HFFc6 (cell line): Measurements from ENCODE around the gene MFSD12. TPM values are rescaled to one million over a fixed set of nuclear protein-coding genes. Genes with fewer than 3 reads are reported as not detected.

ENCODE experiments used
- DNase-seq: peaks from one replicate; pipeline ENCODE4 v3.0.0-alpha.2; 2018
- H3K27ac Mint-ChIP-seq: 2 replicates; pipeline ENCODE4 v1.8.0; 2020; ENCODE audit warnings: mild to moderate bottlenecking, mixed read lengths
- H3K27me3 Mint-ChIP-seq: 2 replicates; pipeline ENCODE4 v1.8.0; 2021; ENCODE audit warnings: mild to moderate bottlenecking, moderate library complexity, mixed read lengths; ENCODE audit not compliant: insufficient read depth
- H3K36me3 Mint-ChIP-seq: 2 replicates; pipeline ENCODE4 v1.8.0; 2021; ENCODE audit warnings: low read depth, mixed read lengths
- H3K4me1 Mint-ChIP-seq: 2 replicates; pipeline ENCODE4 v1.8.0; 2020; ENCODE audit warnings: low read depth, mixed read lengths
- H3K4me3 Mint-ChIP-seq: 2 replicates; pipeline ENCODE4 v1.8.0; 2020; ENCODE audit warnings: mild to moderate bottlenecking, moderate library complexity, mixed read lengths
- H3K9me3 Mint-ChIP-seq: 2 replicates; pipeline ENCODE4 v1.8.0; 2020; ENCODE audit warnings: mild to moderate bottlenecking, mixed read lengths
- CTCF ChIP-seq: fragments of 200-600 bp; sonication (generic); IDR thresholded peaks from 2 replicates; pipeline ENCODE4 v1.5.0; 2021; ENCODE audit warnings: antibody characterized with exemption, mild to moderate bottlenecking
- total RNA-seq, 6 experiments: library from RNA; stranded (reverse); fragmentation: NEBNext Ultra II Directional; extraction: Animal tissue kit (Norgen Biotek cat#: 25700); gene quantifications; 2 replicates in 1 of 6; 3 replicates in 5 of 6; pipeline ENCODE4 v1.2.3, GENCODE V29; 2021

MFSD12 gene
- total RNA-seq, 6 experiments from 2014 or later, result 75.1 to 101 (median 79.6) TPM

- Mint-ChIP-seq H3K4me3 (no peak overlapping the region), H3K27ac (peak overlapping the region; percentile 26; the same call in 1 of the 2 replicates), H3K9me3 (no peaks in the 10 kb centered on the region), H3K36me3 (peaks cover 6% of the 10 kb centered on the region; the same call in 1 of the 2 replicates), H3K27me3 (peaks cover 5% of the 10 kb centered on the region), H3K4me1 (no peaks in the 10 kb centered on the region)
- peak; percentile 97 for TF ChIP-seq CTCF
- peak; percentile 30 for DNase-seq
These were observed 12.4 kb downstream of the MFSD12 start for GRCh38 chr19:3544742-3545668.

GRCh38 chr19:3544058-3544376 lies 13.4 kb downstream of the MFSD12 start:
- H3K27me3 Mint-ChIP-seq, result peaks cover 6% of the 10 kb centered on the region
- no peak for TF ChIP-seq CTCF
- no peaks in the 10 kb centered on the region for H3K4me1 Mint-ChIP-seq
- H3K27ac Mint-ChIP-seq, result no peak overlapping the region
- no peaks in the 10 kb centered on the region for H3K9me3 Mint-ChIP-seq
- no peak for DNase-seq
- no peak overlapping the region for H3K4me3 Mint-ChIP-seq
- H3K36me3 Mint-ChIP-seq, result peaks cover 13% of the 10 kb centered on the region

GRCh38 chr19:3543150-3544057 lies 14.0 kb downstream of the MFSD12 start:
- TF ChIP-seq CTCF, result no peak
- Mint-ChIP-seq H3K9me3 (no peaks in the 10 kb centered on the region), H3K27ac (no peak overlapping the region), H3K4me3 (no peak overlapping the region), H3K4me1 (no peaks in the 10 kb centered on the region), H3K27me3 (peaks cover 6% of the 10 kb centered on the region), H3K36me3 (peaks cover 13% of the 10 kb centered on the region)
- DNase-seq, result no peak

GRCh38 chr19:3539756-3540118 lies 17.6 kb downstream of the MFSD12 start:
- Mint-ChIP-seq H3K4me3 (no peak overlapping the region; the same call in 1 of the 2 replicates), H3K36me3 (peaks cover 9% of the 10 kb centered on the region), H3K4me1 (no peaks in the 10 kb centered on the region), H3K27ac (no peak overlapping the region; the same call in 1 of the 2 replicates), H3K27me3 (peaks cover 6% of the 10 kb centered on the region), H3K9me3 (no peaks in the 10 kb centered on the region)
- no peak for DNase-seq
- no peak for TF ChIP-seq CTCF

- Mint-ChIP-seq H3K4me3 (no peak within 1 kb of the TSS; the same call in 1 of the 2 replicates), H3K36me3 (peaks cover 9% of the 10 kb centered on the region)
These were observed 18.2 kb downstream of the MFSD12 start, which contains the start of gene TEKTIP1 for GRCh38 chr19:3538965-3539755. Gene TEKTIP1 (plus strand): TSS chr19:3539174. CDS start chr19:3539178, 4 bp downstream.

More at GRCh38 chr19:3538965-3539755, 18.2 kb downstream of the MFSD12 start, which contains the start of gene TEKTIP1:
- Mint-ChIP-seq H3K9me3 (no peaks in the 10 kb centered on the region), H3K4me1 (no peaks in the 10 kb centered on the region), H3K27ac (no peak within 1 kb of the TSS; the same call in none of the 2 replicates), H3K27me3 (peaks cover 6% of the 10 kb centered on the region)
- no peak for DNase-seq
- no peak for TF ChIP-seq CTCF
